ENCODE measurements around the gene SLC25A6. TPM values are rescaled to one million over a fixed set of nuclear protein-coding genes. Genes with fewer than 3 reads are reported as not detected.
A peak's percentile ranks its signal among the peaks of the same experiment; 100 is the strongest.

The SLC25A6 gene
- total and polyA plus RNA-seq, 10 of the 15 experiments (the other 5 are each of a cell fraction or from before 2014, with no cell fraction given) = 61.9 to 642 (median 322) TPM

DNA sequence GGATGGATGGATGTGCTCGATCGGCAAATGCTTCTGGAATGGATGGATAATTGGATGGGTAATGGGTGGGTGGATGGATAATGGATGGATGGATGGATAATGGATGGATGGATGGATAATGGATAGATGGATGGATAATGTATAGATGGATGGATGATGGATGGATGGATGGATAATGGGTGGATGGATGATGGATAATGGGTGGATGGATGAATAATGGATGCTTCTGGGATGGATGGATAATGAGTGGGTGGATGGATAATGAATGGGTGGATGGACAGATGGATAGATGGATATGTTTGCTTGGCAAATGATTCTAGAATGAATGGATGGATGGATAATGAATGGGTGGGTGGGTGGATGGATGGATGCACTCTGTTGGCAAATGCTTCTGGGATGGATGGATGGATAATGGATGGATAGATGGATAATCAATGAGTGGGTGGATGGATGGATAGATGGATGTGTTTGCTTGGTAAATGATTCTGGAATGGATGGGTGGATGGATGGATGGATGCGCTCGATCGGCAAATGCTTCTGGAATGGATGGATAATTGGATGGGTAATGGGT is 3.8 kb upstream of the SLC25A6 start:
- ChIA-PET CTCF (no interaction called here), SMC1A (ENCODE audit: uncharacterized antibody, unreplicated experiment) (no interaction called here), POLR2A (no interaction called here), RAD21 (ENCODE audit: unreplicated experiment) (no interaction called here)
- Histone ChIP-seq H3K79me2 (ENCODE audit: control insufficient read depth, insufficient read depth, low read length) (peaks cover 43% of the 10 kb centered on the region), H3K4me2 (ENCODE audit: control insufficient read depth, insufficient read depth) (no peak overlapping the region), H2AFZ (ENCODE audit: control insufficient read depth, low read depth, low read length) (no peak overlapping the region), H3K4me1 (ENCODE audit: control insufficient read depth, insufficient read depth, low read length) (peaks cover 3% of the 10 kb centered on the region; the same call in 1 of the 2 replicates), H3K4me3 (0 out of 2 replicates have a peak overlapping the region, but pooled peaks have one; percentile 41), H3K9ac (ENCODE audit: control insufficient read depth, insufficient read depth, low read length) (no peak overlapping the region), H3K27me3 (replicated peaks in 1 of 2; ENCODE audit: control insufficient read depth in 2 of 2, insufficient read depth in 2 of 2, low read length in 1 of 2) (no peaks in the 10 kb centered on the region), H3K27ac (ENCODE audit: control insufficient read depth, insufficient read depth) (no peak overlapping the region), H4K20me1 (ENCODE audit: control insufficient read depth, insufficient read depth) (peaks cover 6% of the 10 kb centered on the region; the same call in 1 of the 2 replicates), H3K36me3 (ENCODE audit: control insufficient read depth in 2 of 2, insufficient read depth in 2 of 2, low read length in 1 of 2) (peaks cover 0 to 5% of the 10 kb centered on the region in 2 experiments; a peak in 3 of 4 replicates), H3K9me3 (replicated peaks; ENCODE audit: control insufficient read depth, insufficient read depth, low read length) (no peaks in the 10 kb centered on the region)
- no peak for ATAC-seq
- intact Hi-C loops (cut with micrococcal nuclease; ENCODE audit: unreplicated experiment) = no loop called here
- DNase-seq (ENCODE audit: low read depth, low spot score) = no peak
- no TSS peak for BruUV-seq (replicated peaks)
- TF ChIP-seq, protein P1, sequence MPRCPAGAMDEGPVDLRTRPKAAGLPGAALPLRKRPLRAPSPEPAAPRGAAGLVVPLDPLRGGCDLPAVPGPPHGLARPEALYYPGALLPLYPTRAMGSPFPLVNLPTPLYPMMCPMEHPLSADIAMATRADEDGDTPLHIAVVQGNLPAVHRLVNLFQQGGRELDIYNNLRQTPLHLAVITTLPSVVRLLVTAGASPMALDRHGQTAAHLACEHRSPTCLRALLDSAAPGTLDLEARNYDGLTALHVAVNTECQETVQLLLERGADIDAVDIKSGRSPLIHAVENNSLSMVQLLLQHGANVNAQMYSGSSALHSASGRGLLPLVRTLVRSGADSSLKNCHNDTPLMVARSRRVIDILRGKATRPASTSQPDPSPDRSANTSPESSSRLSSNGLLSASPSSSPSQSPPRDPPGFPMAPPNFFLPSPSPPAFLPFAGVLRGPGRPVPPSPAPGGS (IDR thresholded peaks at IDR 0.05; ENCODE audit: borderline replicate concordance, insufficient read depth, low read depth, low read length, poor library complexity, severe bottlenecking) = no peak
- peak; percentile 69; the same call in 1 of the 2 replicates for TF ChIP-seq HDGF (IDR thresholded peaks at IDR 0.05)
- TF ChIP-seq SRF (IDR thresholded peaks at IDR 0.05; ENCODE audit: low read depth in 2 of 2, low read length in 2 of 2) = no peak
- TF ChIP-seq ETV6 (conservative IDR thresholded peaks at IDR 0.05 in 1 of 2, IDR thresholded peaks at IDR 0.05 in 1 of 2; ENCODE audit: borderline replicate concordance in 1 of 2, low read depth in 1 of 2) = no peak
- TF ChIP-seq TARDBP (IDR thresholded peaks at IDR 0.05; ENCODE audit: borderline replicate concordance) = 0 out of 2 replicates have a peak, but pooled peaks have one; percentile 46
- TF ChIP-seq KDM1A (IDR thresholded peaks at IDR 0.05; ENCODE audit: borderline replicate concordance) = no peak
- TF ChIP-seq, protein P2, sequence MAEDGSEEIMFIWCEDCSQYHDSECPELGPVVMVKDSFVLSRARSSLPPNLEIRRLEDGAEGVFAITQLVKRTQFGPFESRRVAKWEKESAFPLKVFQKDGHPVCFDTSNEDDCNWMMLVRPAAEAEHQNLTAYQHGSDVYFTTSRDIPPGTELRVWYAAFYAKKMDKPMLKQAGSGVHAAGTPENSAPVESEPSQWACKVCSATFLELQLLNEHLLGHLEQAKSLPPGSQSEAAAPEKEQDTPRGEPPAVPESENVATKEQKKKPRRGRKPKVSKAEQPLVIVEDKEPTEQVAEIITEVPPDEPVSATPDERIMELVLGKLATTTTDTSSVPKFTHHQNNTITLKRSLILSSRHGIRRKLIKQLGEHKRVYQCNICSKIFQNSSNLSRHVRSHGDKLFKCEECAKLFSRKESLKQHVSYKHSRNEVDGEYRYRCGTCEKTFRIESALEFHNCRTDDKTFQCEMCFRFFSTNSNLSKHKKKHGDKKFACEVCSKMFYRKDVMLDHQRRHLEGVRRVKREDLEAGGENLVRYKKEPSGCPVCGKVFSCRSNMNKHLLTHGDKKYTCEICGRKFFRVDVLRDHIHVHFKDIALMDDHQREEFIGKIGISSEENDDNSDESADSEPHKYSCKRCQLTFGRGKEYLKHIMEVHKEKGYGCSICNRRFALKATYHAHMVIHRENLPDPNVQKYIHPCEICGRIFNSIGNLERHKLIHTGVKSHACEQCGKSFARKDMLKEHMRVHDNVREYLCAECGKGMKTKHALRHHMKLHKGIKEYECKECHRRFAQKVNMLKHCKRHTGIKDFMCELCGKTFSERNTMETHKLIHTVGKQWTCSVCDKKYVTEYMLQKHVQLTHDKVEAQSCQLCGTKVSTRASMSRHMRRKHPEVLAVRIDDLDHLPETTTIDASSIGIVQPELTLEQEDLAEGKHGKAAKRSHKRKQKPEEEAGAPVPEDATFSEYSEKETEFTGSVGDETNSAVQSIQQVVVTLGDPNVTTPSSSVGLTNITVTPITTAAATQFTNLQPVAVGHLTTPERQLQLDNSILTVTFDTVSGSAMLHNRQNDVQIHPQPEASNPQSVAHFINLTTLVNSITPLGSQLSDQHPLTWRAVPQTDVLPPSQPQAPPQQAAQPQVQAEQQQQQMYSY (CRISPR knock-in tag; IDR thresholded peaks at IDR 0.05) = no peak
- no peak for TF ChIP-seq YY1 (IDR thresholded peaks at IDR 0.05; ENCODE audit: low read depth, low read length)
- WGBS (ENCODE audit: insufficient coverage, insufficient replicate concordance, low lambda C conversion rate, missing lambda C conversion rate) = 100% methylated on average over 5 of the region's 5 CpGs
- no peak for FAIRE-seq
- in situ Hi-C loops (cut with MboI) = no loop called here
